GM19397 (cell line): ENCODE measurements around the gene BAHD1.
A peak's percentile ranks its signal among the peaks of the same experiment; 100 is the strongest.

Experiments
- ATAC-seq: cut with Tn5 transposase; IDR thresholded peaks from one replicate; pipeline ENCODE4 v1.9.1; 2021; ENCODE audit warnings: mild to moderate bottlenecking, moderate library complexity; ENCODE audit not compliant: unreplicated experiment

BAHD1 gene

DNA sequence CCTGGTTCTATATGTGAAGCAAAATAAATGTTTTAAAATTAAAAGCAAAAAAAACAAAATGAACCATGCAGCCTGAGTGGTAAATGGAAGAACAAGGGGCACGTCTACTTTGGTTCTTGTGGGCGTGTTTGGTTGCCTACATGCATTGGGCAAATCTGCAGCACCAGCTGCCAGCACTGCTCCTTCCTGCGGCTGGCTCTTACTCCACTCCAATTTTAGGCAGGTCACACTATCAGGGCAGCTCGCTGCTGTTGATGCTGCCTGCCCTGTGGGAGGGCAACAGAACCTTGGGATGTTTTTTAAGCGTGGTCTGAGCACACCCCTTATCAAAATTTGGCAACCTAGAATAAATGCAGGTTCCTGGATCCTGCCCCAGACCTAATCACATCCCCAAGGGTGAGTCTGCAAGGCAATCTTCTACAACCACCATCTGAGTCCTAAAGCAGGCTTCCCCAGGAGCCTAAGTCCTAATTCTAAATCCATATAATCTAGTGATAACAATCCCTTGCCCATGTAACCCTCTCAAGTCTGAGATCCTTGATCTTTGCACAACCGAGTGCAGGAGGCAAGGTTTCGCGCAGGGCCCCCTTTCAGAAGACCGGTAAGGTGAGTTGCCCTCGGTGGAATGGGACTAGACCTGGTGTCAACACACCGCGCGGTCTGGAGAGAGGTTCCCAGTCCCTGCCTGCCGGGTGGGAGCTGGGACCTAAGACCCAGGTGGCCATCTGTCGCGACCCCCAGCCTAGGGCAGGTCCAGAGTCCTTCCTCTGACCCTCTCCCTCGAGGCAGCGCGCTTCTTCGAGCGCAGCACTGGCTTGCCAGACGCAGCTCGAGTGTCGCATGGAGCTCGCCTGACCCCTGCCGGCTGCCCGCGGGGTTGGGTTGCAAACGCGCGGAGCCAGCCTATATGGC lies 19.3 kb upstream of the BAHD1 start:
- peak; percentile 88 for ATAC-seq

DNA sequence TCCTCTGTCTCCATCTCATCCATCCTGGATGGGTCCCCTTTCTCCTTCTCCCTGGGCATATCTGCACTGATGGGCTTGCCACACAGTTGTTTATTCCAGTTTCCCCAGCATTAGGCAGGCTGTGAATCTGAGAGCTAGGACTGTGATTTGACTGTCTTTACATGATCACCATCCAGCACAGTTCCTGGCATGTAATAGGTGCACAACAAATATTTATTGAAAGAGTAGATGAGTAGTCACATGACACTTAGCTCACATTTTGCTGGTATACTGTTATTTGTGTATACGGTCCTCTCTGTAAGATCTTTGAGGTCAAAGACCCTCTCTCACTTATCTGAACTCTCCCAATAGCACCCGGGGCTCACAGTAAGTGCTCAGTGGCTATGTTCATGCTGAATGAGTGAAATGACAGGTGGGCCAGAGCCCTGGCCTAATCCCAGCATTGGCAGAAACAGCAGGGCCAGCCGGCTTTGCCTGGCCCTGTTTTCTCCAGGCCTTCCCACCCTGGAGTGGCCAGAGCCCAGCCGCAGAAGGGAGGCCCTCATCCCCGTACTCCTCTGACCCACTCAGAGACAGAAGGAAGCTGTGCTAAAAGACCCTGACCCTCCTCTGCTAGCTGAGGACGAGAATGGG lies 16.2 kb upstream of the BAHD1 start:
- ATAC-seq: no peak

DNA sequence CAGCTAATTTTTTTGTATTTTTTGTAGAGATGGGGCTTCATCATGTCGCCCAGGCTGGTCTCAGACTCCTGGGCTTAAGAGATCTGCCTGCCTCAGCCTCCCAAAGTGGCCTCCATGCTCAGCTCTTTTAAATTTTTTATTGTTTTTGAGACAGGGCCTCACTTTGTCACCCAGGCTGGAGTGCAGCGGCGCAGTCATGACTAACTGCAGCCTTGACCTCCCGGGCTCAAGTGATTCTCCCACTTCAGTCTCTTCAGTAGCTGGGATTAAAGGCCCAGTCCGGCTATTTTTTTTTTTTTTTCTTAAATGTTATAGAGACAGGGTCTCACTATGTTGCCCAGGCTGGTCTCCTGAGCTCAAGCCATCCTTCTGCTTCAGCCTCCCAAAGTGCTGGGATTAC lies 15.1 kb upstream of the BAHD1 start:
- no peak for ATAC-seq

DNA sequence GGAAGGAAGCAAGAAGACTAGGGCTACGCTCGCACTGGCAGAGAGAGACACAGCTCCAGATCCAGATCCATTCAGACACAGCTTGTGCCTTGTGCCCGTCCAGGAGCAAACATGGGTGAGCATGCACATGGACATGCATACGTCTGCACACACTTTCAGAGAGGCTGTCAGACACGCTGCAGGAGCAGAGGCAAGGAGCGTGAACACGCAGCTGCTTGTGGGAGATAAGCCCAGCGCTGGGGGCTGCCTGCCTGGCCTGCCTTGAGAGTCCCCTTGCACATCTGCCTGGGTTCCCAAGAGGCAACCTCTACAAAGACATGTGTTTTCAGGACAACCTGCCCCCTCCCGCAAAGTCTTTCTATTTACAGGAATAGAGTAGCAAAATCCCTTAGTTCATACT lies 13.6 kb upstream of the BAHD1 start:
- ATAC-seq: no peak

DNA sequence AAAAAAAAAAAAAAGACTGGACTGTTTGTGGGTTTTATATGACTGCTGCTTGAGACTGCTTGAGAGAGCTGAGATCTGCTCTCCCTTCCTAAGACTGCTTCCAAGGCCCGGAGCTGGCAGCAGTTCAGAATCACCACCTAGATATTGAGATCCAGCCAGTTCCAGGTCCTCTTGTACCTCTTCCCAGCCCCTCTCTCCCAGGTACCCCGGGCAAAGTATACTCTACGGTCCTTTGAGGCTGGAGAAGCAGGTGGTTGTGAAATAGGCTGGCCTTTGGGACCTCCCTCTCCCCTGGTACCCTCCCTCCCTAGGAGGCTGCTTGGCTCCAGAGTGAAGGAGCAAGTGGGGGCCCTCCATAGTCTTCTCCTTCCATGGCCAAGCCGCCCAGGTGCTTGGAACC lies 12.6 kb upstream of the BAHD1 start:
- ATAC-seq: no peak

DNA sequence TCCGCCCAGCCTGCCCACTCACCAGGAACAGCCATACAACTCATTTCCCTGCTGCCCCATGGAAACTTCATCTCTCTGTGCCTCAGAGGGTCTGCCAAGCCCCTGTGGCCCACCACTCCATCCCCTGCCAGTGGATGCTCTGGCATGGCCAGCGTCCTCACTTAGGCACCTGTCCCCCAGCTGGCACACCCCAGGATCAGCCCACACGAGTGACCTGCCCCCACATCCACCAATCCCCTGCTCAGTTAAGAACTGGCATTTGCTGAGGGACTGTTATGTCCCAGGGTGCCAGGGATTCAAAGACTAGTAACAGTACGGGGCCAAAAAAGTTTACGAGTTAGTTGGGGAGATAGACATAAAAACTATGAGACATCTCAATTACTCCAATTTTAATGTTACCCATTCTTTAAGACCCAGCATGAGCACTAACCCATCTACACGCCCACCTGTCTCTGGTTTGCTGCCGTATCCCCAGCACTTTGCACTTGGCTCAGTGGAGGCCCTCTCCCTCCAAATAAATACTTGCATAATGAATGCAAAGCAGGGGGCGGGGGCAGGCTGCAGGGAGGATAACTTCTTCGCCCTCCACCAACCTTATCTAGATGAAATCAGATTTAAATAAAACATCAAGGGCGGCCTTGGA lies 11.6 kb upstream of the BAHD1 start:
- no peak for ATAC-seq

DNA sequence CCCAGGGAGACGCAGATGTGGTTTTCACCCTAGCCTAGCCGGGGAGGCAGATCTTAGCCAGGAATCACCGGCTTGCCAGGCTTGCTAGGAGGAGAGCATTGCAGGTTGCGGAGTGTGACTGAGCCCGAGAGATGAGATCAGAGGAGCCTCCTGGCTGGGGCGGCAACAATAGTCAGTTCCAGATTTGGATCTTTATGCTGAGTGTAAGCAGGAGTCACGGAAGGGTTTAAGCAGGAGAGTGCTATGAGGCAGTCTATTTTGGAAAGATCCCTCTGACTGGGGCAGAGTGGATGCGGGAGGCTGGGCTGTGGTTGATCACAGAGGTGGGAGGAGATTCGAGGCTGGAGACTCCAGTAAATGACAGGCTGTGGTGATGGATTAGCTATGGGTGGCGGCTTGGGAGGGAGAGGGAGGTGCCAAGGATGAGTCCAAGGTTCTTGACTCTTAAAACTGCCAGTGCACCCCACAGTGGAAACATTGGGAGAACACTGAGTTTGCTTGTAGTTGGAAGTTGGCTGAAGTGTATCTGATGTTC lies 10.4 kb upstream of the BAHD1 start:
- ATAC-seq: no peak

DNA sequence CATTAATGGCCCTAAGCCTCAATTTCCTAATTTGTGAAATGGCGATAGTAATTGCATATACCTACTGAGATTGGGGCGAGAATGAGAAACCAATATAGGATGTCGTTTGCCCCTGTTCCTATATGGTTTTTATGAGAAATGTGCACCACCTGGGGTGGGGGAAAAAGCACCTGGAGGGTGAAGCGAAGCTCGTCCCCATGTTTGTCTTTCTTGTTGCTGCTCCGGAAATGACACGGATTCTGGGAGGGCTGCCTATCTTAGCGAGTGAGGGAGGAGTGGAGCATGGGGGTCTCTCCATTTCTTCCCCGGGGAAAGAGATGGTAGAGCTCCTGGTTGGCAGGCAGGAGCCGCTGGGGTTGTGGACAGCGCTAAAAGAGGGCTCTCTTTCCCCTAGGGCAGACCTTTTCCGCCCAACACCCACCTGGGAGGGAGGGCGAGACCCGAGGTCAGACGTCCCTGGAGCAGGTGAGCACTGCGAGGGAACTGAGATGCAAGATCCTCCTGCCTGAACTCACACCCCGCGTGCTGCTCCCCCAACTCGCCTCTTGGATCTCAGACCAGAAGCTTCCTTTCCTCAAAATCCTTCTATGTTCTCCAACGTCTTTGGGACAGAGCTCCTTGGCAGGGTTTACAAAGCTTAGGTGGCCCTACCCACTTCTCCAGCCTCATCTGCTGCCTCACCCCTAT lies 5.6 kb upstream of the BAHD1 start:
- no peak for ATAC-seq

DNA sequence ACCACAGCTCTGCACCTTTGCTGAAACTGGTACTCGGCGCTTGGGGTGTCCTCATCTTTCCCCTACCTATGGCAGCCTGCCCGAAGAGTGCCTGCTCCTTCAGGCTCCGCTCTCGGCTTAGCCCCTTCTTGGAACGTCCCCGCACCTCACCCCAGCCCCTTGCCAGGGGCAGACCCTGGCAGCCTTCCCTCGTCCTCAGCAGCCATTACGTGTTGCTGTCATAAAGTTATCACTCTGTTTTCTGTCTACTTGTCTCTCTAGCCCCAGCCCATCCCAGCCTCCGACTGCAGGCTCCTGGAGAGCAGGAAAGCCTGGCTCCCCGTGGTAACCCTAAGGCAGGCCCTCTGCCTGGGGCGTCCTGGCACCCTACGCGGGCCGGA lies 5.1 kb upstream of the BAHD1 start:
- no peak for ATAC-seq

DNA sequence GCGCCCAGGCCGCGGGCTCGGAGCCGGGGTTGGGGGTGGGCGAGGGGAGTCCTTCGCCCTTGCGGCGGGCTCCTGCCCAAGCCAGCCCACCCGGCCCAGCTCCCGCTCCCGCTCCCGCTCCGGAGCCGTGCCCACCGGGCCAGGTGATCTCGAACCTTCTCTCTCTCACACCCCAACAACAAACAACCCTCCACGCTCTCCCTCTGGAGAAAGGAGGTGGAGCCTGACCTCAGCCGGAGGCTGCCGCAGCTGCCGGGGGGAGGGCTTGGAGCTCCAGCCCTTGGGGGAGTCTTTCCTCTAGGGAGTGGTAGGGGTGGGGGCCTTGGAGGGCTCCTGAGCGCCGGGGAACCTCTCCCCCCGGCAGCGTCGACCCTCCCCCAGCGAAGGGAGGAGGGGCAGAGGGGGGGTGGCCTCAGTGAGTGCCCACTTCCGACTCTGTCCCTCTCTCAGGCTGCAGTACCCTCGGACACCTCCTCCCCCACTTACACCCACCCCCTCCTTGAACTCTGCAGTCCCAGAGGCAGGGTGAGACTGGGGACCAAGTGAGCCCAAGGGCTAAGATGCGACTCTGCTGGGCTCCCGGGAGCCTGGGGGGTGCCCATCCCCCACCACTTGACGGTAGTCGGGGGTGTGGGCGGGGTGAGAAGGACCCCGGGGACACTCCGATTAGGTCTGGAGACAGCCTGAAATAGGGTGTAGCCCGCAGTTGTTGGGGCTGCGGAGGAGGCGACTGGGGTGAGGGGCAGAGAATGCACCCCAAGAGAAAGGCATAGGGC lies 4.4 kb upstream of the BAHD1 start:
- no peak for ATAC-seq

DNA sequence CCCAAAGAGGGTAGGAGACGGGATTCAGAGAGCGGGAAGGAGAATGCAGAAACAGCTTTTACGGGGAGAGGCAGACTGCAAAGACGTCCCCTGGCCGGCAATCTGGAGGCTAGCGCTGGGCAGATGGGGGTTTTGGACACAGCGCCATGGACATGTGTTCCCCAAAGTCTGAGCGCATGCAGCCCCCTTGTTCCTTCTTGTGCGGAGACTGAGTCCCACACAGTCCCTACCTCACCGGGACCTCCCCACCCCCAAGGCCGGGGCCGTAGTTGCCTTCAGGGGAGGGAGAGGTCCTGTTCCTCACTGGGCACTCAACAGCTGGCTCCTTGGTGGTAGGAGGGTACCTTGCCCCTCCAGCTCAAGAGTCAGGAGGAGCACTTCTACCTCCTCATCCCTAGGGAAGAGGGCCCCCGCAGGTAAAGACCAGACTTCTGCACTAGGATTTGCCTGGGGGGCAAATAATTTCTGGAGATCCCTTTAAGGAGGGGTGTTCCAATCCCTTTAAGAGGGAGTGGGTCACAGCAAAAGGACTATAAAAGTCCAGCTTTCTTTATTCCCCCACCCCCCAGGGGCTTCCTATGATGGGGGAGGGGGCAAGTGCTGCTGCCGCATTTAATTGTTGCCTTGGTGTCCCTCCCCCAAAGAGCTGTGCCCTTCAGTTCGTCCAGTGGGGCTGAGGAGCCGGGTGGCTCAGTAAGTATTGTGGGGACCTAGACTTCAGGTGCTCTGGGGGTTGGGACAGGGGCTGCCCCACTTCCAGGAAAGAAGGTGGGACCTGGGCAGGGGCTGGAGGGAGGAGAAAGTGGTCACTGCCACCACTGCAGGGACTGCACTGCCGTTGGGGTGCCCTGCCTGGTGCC lies 3.6 kb upstream of the BAHD1 start:
- no peak for ATAC-seq

DNA sequence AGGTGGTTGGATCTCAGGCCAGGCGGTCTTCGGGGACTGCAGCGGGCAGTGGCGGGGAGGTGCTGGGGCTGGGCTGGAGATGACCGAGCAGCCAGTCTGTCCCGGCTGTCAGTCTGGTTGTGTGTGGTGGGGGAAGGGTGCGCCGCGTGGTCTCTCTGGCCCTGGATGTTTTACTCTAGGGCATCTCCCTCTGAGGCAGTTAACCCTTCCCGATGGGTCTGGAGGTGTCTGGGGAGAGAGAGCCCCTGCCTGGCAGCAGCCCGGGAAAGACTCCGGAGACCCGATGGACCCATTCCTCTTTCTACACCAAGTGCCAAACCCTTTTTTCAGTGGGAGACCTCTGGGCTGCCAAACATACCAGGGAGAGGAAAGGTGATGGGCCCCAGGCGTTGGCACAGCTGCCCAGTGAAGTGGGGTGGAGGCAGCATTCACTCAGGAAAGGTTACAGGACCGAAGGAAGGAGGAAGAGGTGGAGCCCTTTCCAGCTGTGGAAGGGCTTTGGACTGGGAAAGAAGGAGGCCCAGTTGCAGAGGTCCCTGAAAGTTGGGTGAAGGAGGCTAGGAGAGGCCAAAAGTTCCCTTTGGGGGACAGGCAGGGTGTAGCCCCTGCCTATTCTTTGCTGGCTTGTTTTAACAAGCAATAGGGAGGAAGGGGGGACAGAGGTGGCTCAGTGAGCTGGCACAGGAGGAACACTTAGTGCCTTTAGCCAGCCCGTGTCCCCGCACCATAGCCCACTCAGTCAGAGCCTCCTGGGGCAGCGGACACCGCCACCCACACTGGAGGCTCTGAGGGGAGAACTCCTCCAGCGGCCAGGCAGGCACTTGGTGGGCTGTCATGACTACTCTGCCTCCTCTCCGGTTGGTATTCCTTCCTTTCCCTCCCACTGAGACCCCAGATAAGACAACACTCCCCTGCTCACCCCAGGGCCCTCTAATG lies 2.7 kb upstream of the BAHD1 start:
- ATAC-seq: no peak

DNA sequence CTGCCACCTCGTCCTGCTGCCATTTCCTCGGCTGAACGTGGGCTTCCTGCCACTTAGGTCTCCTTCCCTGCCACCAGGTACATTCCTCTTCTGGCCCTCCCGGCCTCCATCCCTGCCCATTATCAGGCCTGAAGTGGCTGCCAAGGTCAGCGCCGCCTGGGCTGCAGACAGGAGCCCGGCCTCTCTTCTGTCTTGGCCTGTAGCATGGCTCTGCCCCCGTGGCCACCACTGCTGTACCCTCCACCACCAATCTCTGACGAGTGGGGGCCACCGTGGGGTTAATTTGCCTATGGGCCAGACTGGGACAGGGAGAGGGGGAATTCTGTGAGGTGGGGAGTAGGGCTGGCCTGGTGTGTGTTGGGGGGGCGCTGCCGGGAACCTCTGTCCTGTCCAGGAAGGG lies 2.0 kb upstream of the BAHD1 start:
- no peak for ATAC-seq

DNA sequence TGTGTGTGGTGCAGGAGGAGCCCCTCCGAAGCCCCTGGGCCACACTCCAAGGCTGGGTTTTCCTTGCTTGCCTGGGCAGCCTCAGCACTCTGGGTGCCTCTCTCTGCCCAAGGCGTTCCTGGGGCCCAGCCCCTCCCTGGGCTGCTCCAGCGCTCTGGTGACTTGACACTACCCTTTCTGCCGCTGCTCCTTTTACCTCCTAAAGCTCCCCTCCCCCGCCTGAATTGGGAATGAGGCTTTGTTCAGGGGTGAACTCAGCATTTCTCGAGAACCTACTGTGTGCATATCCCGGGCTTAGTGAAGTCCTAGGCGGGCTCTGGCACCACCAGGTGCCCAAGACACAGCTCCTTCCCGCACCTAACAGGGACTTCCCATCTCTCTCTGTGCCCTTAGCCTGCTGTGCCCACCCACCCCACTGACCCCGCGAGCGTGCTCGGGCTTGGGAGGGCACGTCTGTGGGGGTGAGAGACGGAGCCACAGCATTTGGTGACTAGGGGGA lies 1.2 kb upstream of the BAHD1 start:
- no peak for ATAC-seq

DNA sequence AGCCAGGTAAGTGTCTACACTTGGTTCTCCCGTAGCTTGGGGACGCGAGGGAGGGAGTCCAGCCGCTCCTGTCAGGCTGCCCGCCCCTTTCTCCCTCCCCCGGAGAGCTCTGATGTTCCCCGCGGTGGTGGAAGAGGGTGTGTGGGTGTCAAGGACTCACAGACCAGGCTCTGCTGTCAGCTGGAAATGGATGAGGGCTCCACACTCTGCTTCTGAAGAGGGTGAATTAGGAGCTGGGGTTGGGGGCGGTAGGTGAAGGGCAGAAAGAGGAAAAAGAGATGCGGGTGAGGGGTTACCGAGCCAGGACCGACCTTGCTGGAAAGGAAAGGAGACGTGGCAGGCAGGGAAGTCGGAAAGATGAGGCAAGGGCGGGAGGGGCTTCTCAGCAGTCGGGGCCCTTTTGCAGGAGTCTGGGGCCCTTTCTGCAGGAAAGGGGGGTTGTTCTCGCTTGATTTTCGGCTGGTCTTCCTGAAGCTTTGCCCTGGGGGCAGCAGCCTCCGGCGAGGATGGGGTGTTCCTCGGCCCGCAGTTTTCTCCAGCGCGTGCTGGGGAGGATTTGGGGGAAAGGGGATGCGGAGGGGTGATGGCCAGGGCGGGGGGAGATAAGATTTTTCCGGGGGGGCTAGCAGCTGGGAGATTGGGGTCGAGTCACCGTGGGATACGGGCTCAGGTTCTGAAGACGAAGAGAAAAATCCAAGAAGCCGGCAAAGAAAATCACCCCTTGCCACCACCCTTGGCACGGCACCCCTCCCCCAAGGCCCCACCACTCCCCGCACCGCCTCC lies 602 bp upstream of the BAHD1 start:
- no peak for ATAC-seq

DNA sequence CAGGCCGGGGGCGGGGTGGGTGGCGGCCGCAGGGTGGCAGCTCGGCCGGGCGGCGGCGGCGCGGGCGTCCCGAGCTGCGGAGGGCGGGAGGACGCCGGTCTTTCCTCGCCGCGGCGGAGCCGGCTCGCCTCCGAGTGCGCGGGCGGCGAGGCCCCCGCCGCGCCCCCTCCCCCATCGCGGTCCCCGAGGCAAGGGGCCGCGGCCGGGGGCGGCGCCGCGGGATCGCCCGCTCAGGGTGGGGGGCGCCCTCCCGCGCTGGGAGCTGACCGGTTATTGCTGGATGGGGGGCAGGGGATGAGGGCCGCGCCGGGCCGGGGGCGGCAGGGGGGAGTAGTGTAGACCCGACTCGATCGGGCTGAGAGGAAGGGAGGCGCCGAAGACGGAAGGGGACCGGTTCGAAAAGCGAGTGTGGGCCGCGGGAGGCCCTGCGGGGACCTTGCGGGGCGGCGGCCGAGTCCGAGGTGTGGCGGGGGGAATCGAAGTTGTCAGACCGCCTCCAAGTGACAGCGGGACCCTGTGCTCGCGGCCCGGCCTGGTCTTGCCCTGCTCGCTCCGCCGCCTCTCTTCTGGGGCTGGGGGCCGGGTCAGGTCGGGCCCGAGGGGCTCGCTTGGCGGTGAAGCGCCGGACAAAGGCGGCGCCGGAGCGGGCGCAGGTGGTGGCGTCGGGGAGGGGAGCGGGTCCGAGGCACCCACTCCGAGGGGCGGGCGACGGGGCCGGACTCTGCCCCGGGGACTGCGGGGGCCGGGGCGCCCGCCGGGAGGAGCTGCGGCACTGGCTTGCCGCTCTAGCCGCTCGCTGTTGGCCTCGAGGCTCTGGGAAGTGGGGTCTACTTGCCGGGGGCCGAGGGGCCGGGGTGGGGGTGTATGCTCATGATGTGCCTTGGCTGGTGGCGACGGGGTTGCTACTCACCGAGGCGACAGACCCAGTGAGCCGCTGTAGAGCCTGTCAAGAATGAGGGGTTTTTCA lies 1.1 kb downstream of the BAHD1 start:
- no peak for ATAC-seq
